ENCODE measurements around the gene GPC6.

Gene GPC6

DNA sequence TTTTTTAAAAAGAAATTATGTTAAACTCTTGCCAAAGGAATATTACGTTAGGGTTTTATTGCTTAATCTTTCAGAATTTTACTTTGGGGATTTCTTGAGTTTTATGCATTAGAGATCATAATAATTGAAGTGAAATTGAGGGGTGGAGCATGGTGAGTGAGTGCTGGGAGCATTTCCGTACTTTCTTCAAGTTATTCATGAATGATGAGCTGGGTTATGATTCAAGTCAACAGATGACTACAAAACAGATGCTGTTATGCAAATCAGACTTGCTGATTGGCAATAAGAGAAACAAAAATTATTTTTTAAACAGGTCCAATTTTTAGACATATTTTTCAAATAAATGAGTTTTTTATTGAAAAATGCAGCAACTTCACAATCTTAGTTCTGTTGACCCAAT lies 748.6 kb downstream of the GPC6 start:
- no peak for DNase-seq (ENCODE audit: low read depth)

DNA sequence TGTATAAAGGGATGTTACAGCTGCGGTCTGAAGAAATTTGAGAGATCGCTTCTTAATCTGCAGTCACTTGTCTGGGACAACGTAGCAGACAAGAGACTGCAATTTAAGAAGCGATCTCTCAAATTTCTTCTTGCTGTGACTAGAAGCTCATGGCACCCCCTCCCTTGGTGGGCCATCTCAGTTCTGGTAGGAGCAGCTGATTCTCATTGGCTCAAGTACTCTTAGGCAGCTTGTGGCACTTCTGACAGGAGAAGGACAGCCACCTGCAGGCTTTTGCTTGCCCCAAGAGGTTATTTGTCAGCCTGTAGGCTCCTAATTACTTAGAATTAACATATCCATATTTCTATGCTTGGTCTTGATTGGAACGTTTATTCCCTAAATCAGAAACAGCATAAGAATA lies 749.9 kb downstream of the GPC6 start:
- no peak for DNase-seq (ENCODE audit: low read depth)

DNA sequence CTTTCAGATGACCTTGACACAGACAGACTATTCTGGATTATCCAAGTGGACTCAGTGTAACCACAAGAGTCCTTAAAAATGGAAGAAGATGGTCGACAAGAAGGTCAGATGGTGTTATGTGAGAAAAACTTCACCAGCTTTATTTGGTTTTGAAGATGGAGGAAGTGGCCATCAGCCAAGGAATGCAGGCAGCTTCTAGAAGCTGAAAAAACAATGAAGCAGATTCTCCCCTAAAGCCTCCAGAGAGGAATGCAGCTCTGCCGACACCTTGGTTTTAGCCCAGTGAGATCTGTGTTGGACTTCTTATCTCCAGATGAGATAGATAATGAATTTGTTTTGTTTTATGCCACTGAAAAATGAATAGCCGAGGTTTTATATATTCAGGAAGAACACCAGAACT lies 751.4 kb downstream of the GPC6 start:
- no peak for DNase-seq (ENCODE audit: low read depth)

DNA sequence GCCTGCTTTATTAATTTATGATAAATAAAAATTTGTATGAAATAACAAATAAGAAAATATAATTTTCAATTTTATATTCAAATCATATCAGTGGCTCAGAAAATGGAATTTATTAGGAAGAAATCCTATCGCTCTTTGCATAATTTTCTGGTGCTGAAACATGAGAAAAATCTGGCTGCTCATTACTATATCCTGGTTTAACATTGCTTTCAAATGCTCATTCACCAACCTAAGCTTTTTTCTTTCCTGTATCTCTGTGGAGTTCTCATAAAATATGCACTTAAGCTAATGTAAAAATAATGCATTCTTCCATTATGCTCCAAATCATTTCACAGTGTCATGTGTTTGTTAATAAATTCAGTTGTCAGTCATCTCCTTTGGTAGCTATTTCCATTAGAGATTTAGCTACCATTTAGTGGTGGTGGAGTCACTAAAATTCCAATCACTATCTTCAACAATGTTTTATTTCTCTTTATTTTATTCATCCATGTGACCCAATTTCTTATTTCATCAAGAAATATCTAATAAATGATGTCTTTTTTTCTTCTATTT lies 754.9 kb downstream of the GPC6 start:
- DNase-seq (ENCODE audit: low read depth), result no peak

DNA sequence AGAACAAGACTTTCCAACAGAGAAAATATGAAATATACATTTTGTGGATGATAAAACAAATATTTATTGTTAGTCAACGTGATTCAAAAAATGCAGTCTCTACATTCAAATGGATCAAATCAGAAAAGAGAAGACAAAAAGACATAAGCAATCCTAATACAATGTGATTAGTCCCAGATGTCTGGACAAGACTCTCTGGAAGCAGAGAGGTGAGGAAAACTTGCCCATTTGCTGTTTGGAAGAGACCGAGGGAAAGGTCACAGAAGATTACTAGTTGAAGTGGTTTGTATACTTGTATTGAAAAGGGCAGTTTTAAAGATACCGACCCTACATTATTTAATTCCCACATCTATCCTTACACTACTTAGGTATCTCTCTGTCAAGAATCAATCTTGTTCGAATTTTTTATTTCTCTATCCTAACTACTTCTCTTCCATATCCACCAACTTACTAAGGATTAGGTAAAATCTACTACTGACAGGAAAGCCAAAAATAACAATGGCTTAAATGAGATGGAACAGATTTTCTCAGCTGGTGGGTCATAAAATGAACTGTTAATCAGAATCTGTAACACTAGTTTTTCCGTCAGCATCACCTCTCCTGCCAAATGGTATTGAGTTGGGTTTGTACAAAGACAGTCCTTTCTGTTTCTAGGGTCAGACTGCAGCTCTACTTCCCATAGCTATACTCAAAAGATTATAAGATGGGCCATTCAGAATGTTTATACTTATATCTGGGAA lies 755.7 kb downstream of the GPC6 start:
- DNase-seq (ENCODE audit: low read depth), result no peak

DNA sequence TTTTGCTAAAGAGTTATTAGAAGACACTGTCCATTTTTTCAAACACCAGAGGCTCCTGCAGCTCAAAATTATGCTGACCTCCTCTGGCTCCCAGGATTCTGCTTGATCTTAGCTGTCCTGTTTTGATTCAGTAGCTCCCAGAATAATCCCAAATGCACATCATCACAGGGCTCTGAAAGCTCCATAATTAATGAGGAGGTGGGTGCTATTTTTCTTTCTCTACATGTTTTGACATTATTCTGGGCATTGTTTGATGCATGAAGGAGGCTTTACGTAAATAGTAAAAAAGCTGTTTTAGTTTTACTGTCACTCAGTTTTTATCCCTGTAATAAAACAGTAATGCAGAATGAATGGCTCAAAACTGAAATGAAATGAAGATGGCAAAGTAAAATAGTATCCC lies 757.4 kb downstream of the GPC6 start:
- no peak for DNase-seq (ENCODE audit: low read depth)

DNA sequence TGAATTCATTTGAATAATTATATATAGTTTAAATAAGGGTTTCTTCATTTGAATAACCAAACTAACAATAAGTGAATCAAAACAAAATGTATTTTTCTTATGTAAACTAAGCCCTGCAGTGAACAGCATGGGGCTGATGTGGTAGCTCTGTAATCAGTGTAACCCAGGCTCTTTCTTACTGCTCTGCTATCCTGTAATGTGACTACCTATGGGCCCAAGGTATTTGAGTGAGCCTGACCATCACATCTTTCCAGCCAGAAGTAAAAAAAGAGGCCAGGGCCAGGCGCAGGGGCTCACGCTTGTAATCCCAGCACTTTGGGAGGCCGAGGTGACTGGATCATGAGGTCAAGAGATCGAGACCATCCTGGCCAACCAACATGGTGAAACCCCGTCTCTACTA lies 758.3 kb downstream of the GPC6 start:
- DNase-seq (ENCODE audit: low read depth), result no peak

DNA sequence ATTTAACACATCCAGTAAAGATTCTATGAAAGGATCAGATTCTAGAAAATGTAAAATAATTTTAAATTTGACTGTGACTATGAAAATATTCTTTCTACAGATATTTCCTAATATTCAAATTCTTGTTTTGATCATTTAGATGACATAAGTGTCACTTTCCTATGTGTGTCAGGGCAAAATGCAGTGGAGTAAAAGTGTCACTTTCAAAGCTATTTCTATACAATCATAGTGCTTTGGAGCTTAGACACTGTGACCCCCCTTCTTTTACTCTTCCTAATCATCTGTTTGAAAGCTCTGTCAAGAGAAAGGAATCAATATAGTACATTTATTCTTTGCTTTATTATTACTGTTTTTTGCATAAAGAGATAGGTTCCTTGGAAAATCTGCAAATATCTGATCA lies 760.9 kb downstream of the GPC6 start:
- DNase-seq (ENCODE audit: low read depth), result no peak

DNA sequence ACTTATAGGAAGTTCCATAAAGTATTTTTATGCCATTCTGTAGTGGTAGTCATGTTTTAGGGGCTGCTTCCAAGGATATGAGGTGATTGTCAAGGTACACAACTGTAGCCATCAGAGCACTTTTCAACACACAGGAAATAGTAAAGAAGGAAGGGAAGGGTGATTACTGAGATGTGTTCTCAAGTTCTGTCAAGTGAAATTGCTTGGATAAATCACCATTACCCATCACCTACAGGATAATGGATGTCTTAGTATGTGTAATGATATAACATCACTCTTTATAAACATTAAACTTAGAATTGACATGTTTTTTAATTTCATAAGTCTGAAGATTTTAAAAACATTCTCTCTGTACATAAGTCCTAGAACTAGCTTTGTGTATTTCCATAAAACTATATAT lies 765.0 kb downstream of the GPC6 start:
- no peak for DNase-seq (ENCODE audit: low read depth)

DNA sequence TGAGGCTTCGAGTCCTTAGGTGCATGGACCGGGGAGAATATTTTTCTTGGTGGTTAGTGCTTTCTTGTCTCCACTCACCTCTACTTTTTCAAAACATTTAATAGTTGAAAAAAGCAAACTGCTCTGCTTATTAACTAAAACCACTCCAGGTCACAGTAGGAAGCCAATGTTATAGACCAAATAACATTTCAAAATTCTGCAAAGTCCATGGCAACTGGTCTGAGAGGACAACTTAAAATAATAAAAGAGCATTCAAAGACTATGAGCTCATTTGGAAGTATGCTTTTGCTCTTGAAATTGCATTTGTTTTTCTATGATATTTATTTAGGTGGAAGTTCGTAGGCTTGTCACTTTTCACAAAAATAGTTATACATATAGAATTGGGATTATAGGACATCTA lies 769.9 kb downstream of the GPC6 start:
- DNase-seq (ENCODE audit: low read depth), result no peak

DNA sequence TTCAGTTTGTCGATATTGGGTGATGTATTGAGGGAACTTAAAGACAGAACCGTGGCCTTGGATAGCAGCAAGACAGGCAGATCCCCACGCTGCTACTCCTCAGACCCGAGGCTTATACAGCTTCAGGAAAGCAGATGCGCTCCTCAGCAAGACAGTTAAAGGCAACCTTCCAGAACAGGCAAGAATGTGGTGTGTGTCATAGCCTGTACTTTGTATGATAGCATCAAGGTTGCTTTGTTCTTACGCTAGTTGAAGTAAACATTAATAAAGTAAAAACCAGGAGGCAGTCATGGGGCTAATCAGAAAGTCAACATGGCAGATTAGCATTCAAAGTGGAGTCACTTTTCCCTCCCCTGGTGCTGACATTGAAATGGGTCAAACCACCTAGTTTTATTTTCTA lies 779.7 kb downstream of the GPC6 start:
- no peak for DNase-seq (ENCODE audit: low read depth)

DNA sequence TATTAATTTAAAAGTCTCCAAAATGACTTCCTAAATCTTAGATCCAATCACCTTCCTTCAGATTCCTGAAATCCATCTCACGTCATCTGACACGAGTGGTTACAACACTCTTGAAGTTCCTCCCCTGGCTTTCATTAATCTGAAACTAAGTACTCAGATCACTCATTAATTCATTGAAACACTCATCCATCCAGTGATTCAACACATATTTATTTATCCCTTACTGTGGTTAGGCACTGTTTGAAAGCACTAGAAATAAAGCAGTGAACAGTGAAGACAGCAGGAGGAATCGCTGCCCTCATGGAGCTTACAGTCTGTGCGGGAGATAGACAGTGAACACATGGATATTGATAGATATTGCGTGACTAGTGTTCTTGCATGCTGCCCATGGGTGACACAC lies 780.5 kb downstream of the GPC6 start:
- DNase-seq (ENCODE audit: low read depth), result no peak

DNA sequence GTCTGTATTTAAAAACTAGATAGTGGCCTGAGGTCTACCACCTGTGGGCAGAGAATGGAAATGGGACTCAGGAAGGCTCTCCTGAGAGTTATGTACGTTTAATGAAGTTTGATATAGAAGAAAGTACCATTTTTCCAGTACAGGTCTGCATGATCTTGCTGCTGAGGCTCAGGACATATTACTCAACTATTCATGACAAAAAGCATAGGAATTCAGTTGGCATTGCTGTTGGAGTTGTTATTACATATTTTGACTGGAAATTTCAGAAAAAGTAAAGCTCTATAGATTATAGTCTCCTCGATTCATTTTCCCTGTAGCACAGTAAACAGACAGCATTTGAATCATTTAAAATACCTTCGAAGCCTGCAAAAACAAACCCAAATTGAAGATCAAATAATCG lies 783.1 kb downstream of the GPC6 start:
- no peak for DNase-seq (ENCODE audit: low read depth)

DNA sequence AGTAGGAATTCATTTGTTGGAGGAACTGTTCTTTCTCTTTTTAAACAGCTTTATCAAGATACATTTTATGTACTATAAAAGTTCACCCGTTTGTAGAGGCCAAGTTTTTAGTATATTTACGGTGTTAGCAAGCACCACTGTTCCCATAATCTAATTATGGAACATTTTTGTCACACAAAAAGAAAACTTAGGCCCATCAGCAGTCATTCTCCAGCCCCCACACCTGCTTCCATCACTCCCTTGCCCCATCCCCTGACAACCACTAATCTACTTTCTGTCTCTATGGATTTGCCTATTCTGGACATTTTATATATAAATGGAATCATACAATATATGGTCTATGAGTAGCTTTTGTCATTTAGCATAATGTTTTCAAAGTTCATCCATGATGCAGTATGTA lies 787.9 kb downstream of the GPC6 start:
- no peak for DNase-seq (ENCODE audit: low read depth)

DNA sequence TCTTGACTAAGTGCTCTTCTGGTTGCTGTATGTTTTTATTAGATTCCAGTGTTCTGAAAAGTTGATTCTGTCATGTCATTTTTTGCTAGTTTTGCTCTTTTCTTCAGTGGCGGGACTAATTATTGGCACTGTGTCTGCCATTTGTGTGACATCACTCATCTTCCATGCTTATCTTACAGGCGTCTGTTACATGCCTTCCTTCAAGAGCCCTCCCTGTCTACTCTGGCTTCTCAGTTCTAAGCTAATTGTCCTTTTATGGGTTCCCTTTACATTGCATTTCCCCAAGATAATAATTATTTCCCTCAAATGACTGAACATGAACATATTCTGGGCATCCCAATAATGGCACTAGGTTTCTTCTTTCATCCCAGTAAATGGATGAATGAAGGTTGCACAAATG lies 793.8 kb downstream of the GPC6 start:
- DNase-seq (ENCODE audit: low read depth), result no peak

DNA sequence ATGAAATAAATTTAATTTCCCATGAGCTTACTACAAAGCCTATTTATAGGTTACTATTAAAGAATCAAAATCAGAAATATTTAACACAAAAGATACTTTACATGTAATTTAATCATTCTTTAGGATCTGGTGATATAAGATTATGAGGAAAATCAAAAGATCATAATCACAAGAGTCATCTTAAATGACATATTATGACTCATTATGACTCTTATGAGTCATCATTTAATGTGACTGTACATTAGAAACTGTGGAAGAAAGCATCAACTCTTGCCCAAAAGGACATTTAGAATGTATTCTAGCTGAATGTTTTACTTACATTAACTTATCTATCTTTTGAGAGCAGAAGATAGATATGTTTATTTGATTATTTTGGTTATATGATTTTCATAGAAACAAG lies 794.2 kb downstream of the GPC6 start:
- DNase-seq (ENCODE audit: low read depth), result no peak

DNA sequence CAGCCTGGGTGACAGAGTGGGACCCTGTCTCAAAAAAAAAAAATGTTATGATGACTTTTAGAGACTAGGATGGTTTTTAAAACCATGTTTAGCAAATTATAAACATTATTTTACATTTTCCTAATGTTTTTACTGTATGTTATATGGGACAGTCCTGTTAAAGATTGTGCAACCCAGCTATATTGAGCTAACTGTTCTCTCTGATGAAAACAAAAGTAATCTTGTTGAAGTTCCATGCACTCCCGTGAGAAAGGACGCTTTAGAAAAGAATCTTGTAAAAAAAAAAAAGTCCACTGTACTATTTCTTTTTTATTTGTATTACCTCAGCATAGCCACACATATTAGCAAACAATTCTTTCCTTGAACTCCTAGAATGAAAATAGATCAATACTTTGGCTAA lies 801.6 kb downstream of the GPC6 start:
- no peak for DNase-seq (ENCODE audit: low read depth)

DNA sequence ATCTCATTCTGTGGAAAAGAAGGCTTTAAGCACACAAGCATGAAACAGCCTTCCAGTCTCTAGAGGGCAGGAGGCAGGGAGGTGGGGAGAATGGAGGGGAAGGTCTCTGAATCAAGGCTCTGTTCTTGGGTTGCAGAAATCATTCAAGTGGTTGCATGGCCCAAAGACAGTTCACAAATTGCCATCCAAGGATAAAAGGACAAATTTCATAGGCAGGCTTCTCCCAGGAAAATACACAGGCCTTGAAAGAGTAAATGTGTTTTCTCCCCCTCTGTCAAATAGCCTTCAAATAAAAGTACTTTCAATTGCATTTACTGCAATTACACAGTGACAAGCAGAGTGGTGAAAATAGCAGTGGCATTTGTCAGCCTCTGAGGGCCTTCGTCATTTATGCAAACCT lies 802.0 kb downstream of the GPC6 start:
- no peak for DNase-seq (ENCODE audit: low read depth)

DNA sequence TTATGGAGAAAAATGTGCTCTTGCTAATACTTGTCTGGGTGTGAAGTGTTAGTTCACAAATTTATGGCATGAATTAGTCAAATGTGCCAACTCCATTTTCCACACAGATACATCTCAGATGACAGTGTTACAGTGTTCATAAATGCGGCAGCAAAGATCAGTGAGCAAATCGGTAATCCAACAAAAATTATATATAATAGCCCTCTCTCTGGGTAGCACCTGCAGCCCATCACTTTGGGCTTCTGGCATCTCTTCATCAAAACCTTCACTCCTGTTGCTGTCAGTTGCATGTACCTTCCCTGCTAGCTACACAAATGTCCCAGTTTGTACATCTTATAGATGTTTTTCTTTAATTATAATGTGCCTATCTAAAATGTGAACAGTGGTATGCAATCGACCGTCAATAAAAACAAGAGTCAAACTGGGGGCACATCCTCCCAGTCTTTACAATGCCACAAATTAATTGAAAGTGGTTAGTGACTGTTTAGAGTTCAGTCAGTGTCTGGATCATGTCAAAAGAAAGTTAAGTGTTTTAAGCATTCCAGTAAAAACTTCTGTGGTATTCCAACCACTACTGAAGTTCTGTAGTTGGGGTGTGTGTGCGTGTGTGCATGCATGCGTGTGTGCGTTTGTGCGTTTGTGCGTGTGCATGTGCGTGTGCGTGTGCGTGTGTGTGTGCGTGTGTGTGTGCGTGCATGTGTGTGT lies 804.0 kb downstream of the GPC6 start:
- DNase-seq (ENCODE audit: low read depth), result no peak

DNA sequence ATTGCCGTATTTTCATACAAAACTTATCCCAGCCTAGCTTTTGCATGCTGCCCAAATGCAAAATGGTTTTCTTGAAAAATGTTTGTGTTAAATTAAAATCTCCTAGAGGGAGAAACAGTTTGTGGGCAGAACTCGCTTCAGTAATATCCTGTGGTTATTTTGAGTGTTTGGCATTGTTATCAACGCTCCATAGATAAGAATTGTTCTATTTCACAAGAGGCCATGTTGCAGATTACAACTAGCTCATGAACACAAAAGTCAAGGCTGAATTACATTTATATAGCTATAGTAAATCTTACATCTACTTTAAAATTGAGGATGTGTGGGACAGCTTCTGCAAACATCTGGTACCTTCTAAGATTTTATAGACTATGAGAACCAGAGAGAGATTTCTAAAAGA lies 805.0 kb downstream of the GPC6 start:
- no peak for DNase-seq (ENCODE audit: low read depth)

DNA sequence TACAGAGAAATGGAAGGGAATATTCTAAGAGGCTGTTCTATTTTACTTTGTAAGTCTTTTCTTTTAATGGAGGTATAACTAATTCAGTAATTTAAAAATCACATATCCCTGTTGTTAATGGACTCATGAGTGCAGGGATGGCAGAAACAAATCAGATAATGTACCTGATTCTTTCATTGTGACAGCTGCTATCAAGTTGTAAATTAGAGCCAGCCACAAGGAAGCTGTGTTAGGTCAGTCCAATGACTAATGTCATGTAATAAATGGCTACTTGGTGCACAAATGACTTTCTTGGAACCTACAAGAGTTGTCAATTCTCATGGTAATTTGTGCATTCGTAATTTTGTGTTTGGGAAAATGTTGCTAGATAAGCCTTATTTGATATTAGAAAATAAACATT lies 806.5 kb downstream of the GPC6 start:
- DNase-seq (ENCODE audit: low read depth), result no peak

DNA sequence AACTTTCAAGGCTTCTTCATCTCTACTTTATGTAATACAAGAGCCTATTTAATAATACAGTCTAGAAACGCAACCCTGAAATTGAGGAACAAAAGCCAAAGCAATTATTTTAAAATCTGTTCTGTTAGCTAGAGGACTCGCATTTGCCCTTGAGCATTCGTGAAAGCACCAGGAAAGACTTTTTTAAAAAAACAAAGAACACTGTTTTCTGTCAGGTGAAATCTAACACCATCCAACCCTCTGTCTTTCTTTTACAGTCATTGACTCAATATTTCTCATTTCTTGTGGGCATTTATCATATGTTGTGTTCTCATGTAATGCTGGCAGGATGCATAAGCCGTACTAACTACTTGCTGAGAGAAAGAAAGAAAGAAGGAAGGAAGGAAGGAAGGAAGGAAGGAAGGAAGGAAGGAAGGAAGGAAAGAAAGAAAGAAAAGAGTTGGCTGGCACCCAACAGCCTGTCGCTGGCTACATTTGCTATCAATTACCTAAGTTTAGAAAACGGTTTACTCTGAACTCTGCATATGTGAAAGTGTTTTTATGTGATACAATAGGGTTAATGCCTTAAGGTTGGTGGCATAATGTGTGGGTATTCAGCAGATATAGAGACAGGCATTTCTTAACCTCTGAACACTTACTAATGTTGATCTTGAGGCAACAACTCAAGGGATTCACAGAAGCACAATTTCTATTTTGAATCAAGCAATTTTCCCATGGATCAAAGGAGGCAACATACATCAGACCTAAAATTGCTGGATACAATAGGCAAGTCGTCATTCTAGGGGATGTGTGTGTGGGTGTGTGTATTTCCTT lies 807.4 kb downstream of the GPC6 start:
- no peak for DNase-seq (ENCODE audit: low read depth)

DNA sequence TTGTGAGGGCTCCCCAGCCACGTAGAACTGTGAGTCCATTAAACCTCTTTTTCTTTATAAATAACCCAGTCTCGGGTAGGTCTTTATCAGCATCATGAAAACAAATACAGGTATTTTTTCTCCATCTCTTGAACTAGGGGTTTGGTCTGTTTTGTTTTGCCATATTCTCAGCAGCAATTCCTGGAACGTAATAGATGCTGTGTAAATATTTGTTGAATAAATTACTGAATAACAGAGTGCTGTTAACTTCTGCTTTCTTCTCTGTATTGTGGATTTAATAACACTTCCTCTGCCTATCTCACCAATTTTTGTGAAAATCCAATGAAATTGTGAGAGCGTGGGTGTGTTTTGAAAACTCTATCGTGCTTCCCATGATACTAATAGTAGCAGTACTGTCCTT lies 823.4 kb downstream of the GPC6 start:
- no peak for DNase-seq (ENCODE audit: low read depth)
